Measurements from ENCODE around the gene DENND1A.
A peak's percentile ranks its signal among the peaks of the same experiment; 100 is the strongest.

The DENND1A gene

GRCh38 chr9:123772967-123773366 is 157.0 kb downstream of the DENND1A start:
- TF ChIP-seq CTCF (conservative IDR thresholded peaks at IDR 0.05; ENCODE audit: low read length) (no peak), EZH2phosphoT487 (IDR thresholded peaks at IDR 0.05; ENCODE audit: borderline replicate concordance) (no peak)
- no peaks in the 10 kb centered on the region for H3K79me2 ChIP-seq (ENCODE audit: insufficient read depth, low read length)

GRCh38 chr9:123772374-123772773 is 157.6 kb downstream of the DENND1A start:
- H3K9ac ChIP-seq (ENCODE audit: low read depth, low read length, poor library complexity, severe bottlenecking): no peak overlapping the region
- no peaks in the 10 kb centered on the region for H3K79me2 ChIP-seq (ENCODE audit: insufficient read depth, low read length)
- no peaks in the 10 kb centered on the region; the same call in 1 of the 2 replicates for H3F3A ChIP-seq (ENCODE audit: low read depth)
- no peaks in the 10 kb centered on the region for H3K9me2 ChIP-seq (replicated peaks; ENCODE audit: low read depth, low read length)
- no peaks in the 10 kb centered on the region for H3K36me3 ChIP-seq (ENCODE audit: insufficient read depth, low read length)
- H3K27me3 ChIP-seq (ENCODE audit: insufficient read depth, low read length, poor library complexity, severe bottlenecking): no peaks in the 10 kb centered on the region
- H2AFZ ChIP-seq (ENCODE audit: low read length): no peak overlapping the region
- no peak overlapping the region for H3K4me2 ChIP-seq (ENCODE audit: low read depth, low read length, poor library complexity, severe bottlenecking)
- H4K20me1 ChIP-seq (ENCODE audit: insufficient read depth, low read length, poor library complexity, severe bottlenecking): no peaks in the 10 kb centered on the region
- H3K4me1 ChIP-seq (ENCODE audit: insufficient read depth, low read length, poor library complexity, severe bottlenecking): peaks cover 74% of the 10 kb centered on the region
- TF ChIP-seq EZH2phosphoT487 (IDR thresholded peaks at IDR 0.05; ENCODE audit: borderline replicate concordance) (no peak), CTCF (conservative IDR thresholded peaks at IDR 0.05; ENCODE audit: low read length) (no peak)
- H3K9me3 ChIP-seq (ENCODE audit: insufficient read depth, low read depth, low read length): no peaks in the 10 kb centered on the region
- H3K4me3 ChIP-seq (ENCODE audit: low read length, poor library complexity, severe bottlenecking): no peak overlapping the region

More at GRCh38 chr9:123772967-123773366, 157.0 kb downstream of the DENND1A start:
- no peaks in the 10 kb centered on the region for H3K27me3 ChIP-seq (ENCODE audit: insufficient read depth, low read length, poor library complexity, severe bottlenecking)
- H3K4me3 ChIP-seq (ENCODE audit: low read length, poor library complexity, severe bottlenecking): no peak overlapping the region
- no peaks in the 10 kb centered on the region for H3K36me3 ChIP-seq (ENCODE audit: insufficient read depth, low read length)
- no peaks in the 10 kb centered on the region; the same call in 1 of the 2 replicates for H3F3A ChIP-seq (ENCODE audit: low read depth)
- H3K4me1 ChIP-seq (ENCODE audit: insufficient read depth, low read length, poor library complexity, severe bottlenecking): peaks cover 74% of the 10 kb centered on the region
- no peak overlapping the region for H3K9ac ChIP-seq (ENCODE audit: low read depth, low read length, poor library complexity, severe bottlenecking)
- no peaks in the 10 kb centered on the region for H4K20me1 ChIP-seq (ENCODE audit: insufficient read depth, low read length, poor library complexity, severe bottlenecking)
- H3K4me2 ChIP-seq (ENCODE audit: low read depth, low read length, poor library complexity, severe bottlenecking): peak overlapping the region; percentile 53
- H3K9me2 ChIP-seq (replicated peaks; ENCODE audit: low read depth, low read length): no peaks in the 10 kb centered on the region
- no peak overlapping the region for H2AFZ ChIP-seq (ENCODE audit: low read length)
- H3K9me3 ChIP-seq (ENCODE audit: insufficient read depth, low read depth, low read length): no peaks in the 10 kb centered on the region

GRCh38 chr9:123771690-123772089 is 158.2 kb downstream of the DENND1A start:
- Histone ChIP-seq H3K4me2 (ENCODE audit: low read depth, low read length, poor library complexity, severe bottlenecking) (no peak overlapping the region), H3K9me2 (replicated peaks; ENCODE audit: low read depth, low read length) (no peaks in the 10 kb centered on the region), H3K9me3 (ENCODE audit: insufficient read depth, low read depth, low read length) (no peaks in the 10 kb centered on the region), H3K9ac (ENCODE audit: low read depth, low read length, poor library complexity, severe bottlenecking) (no peak overlapping the region), H3K4me3 (ENCODE audit: low read length, poor library complexity, severe bottlenecking) (no peak overlapping the region), H3K4me1 (ENCODE audit: insufficient read depth, low read length, poor library complexity, severe bottlenecking) (peaks cover 72% of the 10 kb centered on the region), H3K36me3 (ENCODE audit: insufficient read depth, low read length) (no peaks in the 10 kb centered on the region), H2AFZ (ENCODE audit: low read length) (no peak overlapping the region), H3F3A (ENCODE audit: low read depth) (no peaks in the 10 kb centered on the region; the same call in 1 of the 2 replicates), H4K20me1 (ENCODE audit: insufficient read depth, low read length, poor library complexity, severe bottlenecking) (no peaks in the 10 kb centered on the region), H3K79me2 (ENCODE audit: insufficient read depth, low read length) (no peaks in the 10 kb centered on the region), H3K27me3 (ENCODE audit: insufficient read depth, low read length, poor library complexity, severe bottlenecking) (no peaks in the 10 kb centered on the region)
- TF ChIP-seq CTCF (conservative IDR thresholded peaks at IDR 0.05; ENCODE audit: low read length): no peak
